22Rv1 (cell line): ENCODE results near the gene KRTAP4-6.

Experiments
- CTCF ChIP-seq: fragments of 450-650 bp; IDR thresholded peaks from 2 replicates; pipeline ENCODE4 v1.5.1; 2017; ENCODE audit warnings: mild to moderate bottlenecking
- ZFX ChIP-seq: fragments of 450-650 bp; IDR thresholded peaks from 2 replicates; pipeline ENCODE4 v1.6.1; 2017; ENCODE audit warnings: antibody characterized with exemption, borderline replicate concordance

DNA sequence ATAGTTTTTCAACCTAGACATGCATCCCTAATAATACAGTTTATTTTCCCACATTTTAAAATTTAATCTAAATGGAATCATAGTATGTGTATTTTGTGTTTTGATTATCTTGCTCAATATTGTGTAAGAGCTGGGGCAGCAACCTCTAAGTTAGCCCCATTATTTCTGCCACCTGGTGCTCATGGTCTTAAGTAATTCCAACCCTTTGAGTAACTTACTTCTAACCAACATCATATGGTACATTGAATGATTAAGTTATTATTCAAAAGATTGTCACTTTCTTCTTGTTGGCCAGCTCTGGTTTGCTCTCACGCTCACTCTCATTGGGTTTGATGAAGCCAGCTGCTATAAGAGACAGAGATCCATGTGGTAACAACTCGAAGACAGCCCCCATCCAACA lies 31.5 kb upstream of the KRTAP4-6 start:
- no peak for TF ChIP-seq CTCF
- no peak for TF ChIP-seq ZFX
